ENCODE data around the gene EGF.

EGF gene

GRCh38 chr4:109886303-109886702 is 26.4 kb upstream of the EGF start:
- no peak for TF ChIP-seq CTCF (conservative IDR thresholded peaks at IDR 0.05; ENCODE audit: low read depth, low read length)
- no peak for DNase-seq (ENCODE audit: low read depth)
- no peak overlapping the region for H3K4me3 ChIP-seq (ENCODE audit: low read length)

GRCh38 chr4:109887071-109887470 is 25.6 kb upstream of the EGF start:
- TF ChIP-seq CTCF (conservative IDR thresholded peaks at IDR 0.05; ENCODE audit: low read depth, low read length): no peak
- DNase-seq (ENCODE audit: low read depth): no peak
- no peak overlapping the region for H3K4me3 ChIP-seq (ENCODE audit: low read length)

- no peak overlapping the region for H3K4me3 ChIP-seq (ENCODE audit: low read length)
- no peak for DNase-seq (ENCODE audit: low read depth)
- no peak for TF ChIP-seq CTCF (conservative IDR thresholded peaks at IDR 0.05; ENCODE audit: low read depth, low read length)
Measured at GRCh38 chr4:109890076-109890475, 22.6 kb upstream of the EGF start.

GRCh38 chr4:109902559-109903251 is 10.0 kb upstream of the EGF start:
- no peak overlapping the region for H3K4me3 ChIP-seq (ENCODE audit: low read length)
- TF ChIP-seq CTCF (conservative IDR thresholded peaks at IDR 0.05; ENCODE audit: low read depth, low read length): no peak
- DNase-seq (ENCODE audit: low read depth): no peak

- DNase-seq (ENCODE audit: low read depth): no peak
- H3K4me3 ChIP-seq (ENCODE audit: low read length): no peak overlapping the region
- TF ChIP-seq CTCF (conservative IDR thresholded peaks at IDR 0.05; ENCODE audit: low read depth, low read length): no peak
Measured at GRCh38 chr4:109908731-109909130, 4.0 kb upstream of the EGF start.

- no peak for DNase-seq (ENCODE audit: low read depth)
- TF ChIP-seq CTCF (conservative IDR thresholded peaks at IDR 0.05; ENCODE audit: low read depth, low read length): no peak
- H3K4me3 ChIP-seq (ENCODE audit: low read length): no peak overlapping the region
Measured at GRCh38 chr4:109910256-109910655, 2.4 kb upstream of the EGF start.

- DNase-seq (ENCODE audit: low read depth): no peak
- no peak overlapping the region for H3K4me3 ChIP-seq (ENCODE audit: low read length)
- TF ChIP-seq CTCF (conservative IDR thresholded peaks at IDR 0.05; ENCODE audit: low read depth, low read length): no peak
Measured at GRCh38 chr4:109913596-109914241, 1.0 kb downstream of the EGF start.
